GM19099 (cell line): ENCODE data around the gene GRIP1.

Source experiments
- POLR2A ChIP-seq: IDR thresholded peaks from 3 replicates; pipeline ENCODE4 v1.6.1; 2011; ENCODE audit warnings: low read depth; ENCODE audit not compliant: insufficient read length; ENCODE audit errors: extremely low read depth

The GRIP1 gene

GRCh38 chr12:66453844-66454243, 225.0 kb downstream of the GRIP1 start:
- no peak for TF ChIP-seq POLR2A

DNA sequence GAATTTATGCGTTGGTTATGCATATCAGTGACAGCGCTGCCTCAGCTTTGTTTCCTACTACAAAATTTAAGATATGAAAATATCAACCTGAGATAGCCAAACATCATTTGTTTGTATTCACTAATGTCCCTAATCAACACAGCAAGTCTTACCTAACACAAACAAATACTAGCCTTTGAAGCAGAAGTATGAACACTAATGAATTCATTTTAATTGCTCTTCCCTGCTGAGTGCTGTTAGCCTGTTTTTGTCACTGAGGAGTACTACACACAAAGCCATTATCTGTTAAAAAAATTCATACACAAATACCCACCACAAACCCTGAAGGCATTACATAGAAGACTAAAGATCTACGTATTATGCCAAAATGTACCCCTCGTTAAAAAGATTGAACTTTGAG, 225.8 kb downstream of the GRIP1 start:
- TF ChIP-seq POLR2A = no peak

- no peak for TF ChIP-seq POLR2A
Measured at GRCh38 chr12:66449531-66449930, 229.3 kb downstream of the GRIP1 start.

GRCh38 chr12:66447643-66448042, 231.2 kb downstream of the GRIP1 start:
- no peak for TF ChIP-seq POLR2A

- no peak for TF ChIP-seq POLR2A
Measured at GRCh38 chr12:66446276-66446675, 232.6 kb downstream of the GRIP1 start.

- TF ChIP-seq POLR2A = no peak
Measured at GRCh38 chr12:66441905-66442559, 236.8 kb downstream of the GRIP1 start.

DNA sequence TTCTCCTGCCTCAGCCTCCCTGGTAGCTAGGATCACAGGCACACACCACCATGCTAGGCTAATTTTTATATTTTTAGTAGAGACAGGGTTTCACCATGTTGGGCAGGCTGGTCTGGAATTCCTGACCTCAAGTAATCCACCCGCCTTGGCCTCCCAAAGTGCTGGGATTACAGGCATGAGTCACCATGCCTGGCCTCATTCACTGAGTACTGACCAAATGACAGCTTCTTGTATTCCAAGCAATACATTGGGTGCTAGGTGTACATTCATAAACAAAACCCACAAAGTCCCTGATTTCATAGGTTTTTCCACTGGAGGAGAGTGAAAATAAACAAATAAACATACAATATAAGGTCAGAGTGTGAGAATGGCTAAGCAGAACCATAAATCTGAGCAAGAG, 240.3 kb downstream of the GRIP1 start:
- TF ChIP-seq POLR2A = no peak

DNA sequence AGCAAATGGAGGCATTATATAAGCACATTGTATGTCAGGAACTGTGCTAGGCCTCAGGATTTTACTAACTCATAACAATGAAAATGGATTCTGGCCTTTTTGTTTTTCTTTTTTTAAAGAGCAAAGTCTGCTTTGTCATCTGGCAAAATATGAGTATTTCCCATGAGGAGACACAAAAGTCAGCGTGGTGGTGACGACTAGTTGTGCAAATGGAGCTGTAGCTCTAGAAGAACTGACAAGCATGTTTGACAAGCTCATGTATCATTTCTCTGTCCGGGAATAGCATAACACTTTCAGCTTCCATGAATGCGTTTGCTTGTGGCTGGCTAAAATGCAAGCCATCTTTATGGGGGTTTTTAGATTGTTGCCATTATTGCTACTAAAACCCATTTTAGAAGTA, 248.8 kb downstream of the GRIP1 start:
- TF ChIP-seq POLR2A = no peak

DNA sequence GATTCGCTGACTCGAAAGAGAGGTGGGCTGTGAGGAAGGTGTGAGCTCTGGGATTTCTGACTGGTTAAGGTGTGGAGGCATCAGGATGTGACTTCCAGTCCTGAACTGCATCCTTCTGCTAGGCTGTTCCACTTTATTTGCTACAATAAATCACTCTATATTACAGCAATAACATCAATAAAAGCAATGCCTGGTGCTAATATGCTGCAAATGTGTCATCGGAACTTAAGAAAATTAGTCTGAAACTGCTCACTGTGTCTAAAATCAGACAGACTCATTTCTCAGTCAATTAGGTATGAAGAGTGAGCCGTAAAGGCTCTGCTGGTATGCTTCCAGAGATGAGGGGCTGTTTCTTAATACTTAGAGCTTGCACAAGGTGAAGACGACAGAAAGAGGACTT, 250.0 kb downstream of the GRIP1 start:
- TF ChIP-seq POLR2A = no peak

DNA sequence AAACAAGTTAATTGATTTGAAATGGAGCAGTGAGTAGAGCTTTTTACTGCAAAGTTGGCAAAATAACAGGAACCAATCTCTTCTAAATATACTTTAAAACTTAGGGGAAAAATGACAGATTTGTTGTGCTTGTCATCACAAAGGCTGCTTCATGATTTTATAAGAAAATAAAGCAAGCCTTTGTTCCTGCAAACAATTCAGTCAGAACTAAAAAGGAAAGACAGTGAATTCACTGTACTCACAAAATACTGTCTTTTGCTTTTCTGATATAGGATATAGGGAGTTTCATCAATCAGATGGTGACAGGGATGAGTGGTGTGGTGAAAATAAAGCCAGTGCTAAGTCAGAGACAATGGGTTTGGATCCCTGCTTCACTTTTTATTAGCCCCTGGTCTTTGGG, 250.6 kb downstream of the GRIP1 start:
- TF ChIP-seq POLR2A = no peak

- no peak for TF ChIP-seq POLR2A
Measured at GRCh38 chr12:66426696-66427095, 252.2 kb downstream of the GRIP1 start.

GRCh38 chr12:66423266-66423665, 255.6 kb downstream of the GRIP1 start:
- no peak for TF ChIP-seq POLR2A

DNA sequence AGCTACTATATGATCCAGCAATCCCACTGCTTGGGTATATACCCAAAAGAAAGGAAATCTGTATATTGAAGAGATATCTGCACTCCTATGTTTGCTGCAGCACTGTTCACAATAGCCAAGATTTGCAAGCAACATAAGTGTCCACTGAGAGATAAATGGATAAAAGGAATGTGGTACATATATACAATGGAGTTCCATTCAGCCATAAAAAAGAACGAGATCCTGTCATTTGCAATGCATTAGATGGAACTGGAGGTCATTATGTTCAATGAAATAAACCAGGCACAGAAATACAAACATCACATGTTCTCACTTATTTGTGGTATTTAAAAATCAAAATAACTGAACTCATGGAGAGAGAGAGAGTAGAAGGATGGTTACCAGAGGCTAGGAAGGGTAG, 260.0 kb downstream of the GRIP1 start:
- no peak for TF ChIP-seq POLR2A

GRCh38 chr12:66417217-66417616, 261.7 kb downstream of the GRIP1 start:
- TF ChIP-seq POLR2A = no peak

- TF ChIP-seq POLR2A = no peak
Measured at GRCh38 chr12:66409195-66409871, 269.5 kb downstream of the GRIP1 start.

- no peak for TF ChIP-seq POLR2A
Measured at GRCh38 chr12:66405395-66405794, 273.5 kb downstream of the GRIP1 start.

DNA sequence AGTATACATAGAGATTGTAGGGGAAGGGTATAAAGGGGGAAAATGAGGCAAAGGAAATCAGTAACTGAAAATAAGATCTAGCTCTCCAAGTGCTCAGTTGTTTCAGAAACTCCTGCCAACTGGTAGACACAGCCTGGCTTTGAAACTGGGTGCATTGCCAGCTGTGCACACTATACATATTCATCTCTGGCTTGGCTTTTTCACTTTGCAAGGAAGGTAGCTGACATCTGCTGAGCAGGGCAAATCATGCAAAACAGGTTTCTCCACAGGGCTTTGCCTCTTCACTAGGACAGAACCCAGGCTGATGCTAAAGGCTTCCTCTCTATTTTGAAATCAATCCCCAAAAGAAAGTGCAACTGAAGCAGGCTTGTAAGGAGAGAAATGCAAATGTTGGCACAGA, 275.1 kb downstream of the GRIP1 start:
- no peak for TF ChIP-seq POLR2A

DNA sequence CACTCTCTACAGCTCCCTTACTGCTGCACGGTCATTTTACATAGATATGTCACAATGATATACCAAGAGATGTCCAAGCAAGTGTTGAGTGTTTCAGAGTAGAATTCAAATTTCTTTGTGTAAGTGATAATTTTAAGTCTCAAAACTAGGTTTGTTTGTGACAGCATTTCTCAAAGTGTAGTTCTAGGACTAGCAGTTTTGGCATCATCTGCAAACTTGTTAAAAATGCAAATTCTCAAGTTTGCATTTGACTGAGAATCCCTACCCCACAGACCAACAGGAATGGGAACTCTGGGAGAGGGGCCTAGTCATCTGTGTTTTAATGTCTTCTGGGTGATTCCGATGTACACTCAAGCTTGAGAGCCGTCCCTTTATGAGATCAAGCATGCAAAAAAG, 279.0 kb downstream of the GRIP1 start:
- TF ChIP-seq POLR2A = no peak
